PC-9 (cell line): Measurements from ENCODE around the gene USP48.

Experiments
- EZH2 ChIP-seq: fragments of 200-600 bp; sonication (generic); IDR thresholded peaks from 2 replicates; pipeline ENCODE4 v1.8.0; 2017; ENCODE audit warnings: antibody characterized with exemption, low read depth
- TF ChIP-seq, protein P1 (sequence below): fragments of 200-600 bp; sonication (generic); conservative IDR thresholded peaks from 2 replicates; pipeline ENCODE4 v1.6.1; 2017; ENCODE audit warnings: mixed run types, antibody characterized with exemption, mild to moderate bottlenecking, moderate library complexity

DNA sequence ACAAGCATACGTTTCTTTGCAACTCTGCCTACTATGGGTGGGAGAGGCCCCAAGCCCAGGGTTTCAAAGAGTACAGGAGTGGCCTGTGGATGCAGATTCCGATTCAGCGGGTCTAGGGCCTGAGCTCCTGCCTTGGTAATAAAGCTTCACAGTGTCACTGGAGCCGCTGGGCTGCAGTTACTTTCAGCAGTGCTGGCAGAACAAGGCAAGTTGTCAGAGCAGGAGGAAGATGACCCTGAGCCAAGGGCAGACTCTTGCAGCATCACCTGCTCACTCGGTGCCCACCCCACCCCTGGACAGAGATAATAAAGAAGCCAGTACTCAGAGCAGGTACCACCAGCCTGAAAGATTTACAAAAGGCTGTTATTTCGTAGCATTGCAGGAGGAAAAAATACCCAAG, 105.8 kb downstream of the USP48 start:
- TF ChIP-seq, protein P1, sequence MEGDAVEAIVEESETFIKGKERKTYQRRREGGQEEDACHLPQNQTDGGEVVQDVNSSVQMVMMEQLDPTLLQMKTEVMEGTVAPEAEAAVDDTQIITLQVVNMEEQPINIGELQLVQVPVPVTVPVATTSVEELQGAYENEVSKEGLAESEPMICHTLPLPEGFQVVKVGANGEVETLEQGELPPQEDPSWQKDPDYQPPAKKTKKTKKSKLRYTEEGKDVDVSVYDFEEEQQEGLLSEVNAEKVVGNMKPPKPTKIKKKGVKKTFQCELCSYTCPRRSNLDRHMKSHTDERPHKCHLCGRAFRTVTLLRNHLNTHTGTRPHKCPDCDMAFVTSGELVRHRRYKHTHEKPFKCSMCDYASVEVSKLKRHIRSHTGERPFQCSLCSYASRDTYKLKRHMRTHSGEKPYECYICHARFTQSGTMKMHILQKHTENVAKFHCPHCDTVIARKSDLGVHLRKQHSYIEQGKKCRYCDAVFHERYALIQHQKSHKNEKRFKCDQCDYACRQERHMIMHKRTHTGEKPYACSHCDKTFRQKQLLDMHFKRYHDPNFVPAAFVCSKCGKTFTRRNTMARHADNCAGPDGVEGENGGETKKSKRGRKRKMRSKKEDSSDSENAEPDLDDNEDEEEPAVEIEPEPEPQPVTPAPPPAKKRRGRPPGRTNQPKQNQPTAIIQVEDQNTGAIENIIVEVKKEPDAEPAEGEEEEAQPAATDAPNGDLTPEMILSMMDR = no peak
- no peak for TF ChIP-seq EZH2
